HepG2 (cell line): ENCODE measurements around the gene MAMDC2.

Experiments
- BRCA1 ChIP-seq: sonication (generic); formaldehyde crosslinking; IDR thresholded peaks from 2 replicates; pipeline ENCODE4 v1.4.0; 2020; ENCODE audit warnings: missing genetic modification reagents
- ETV6 ChIP-seq: sonication (generic); formaldehyde crosslinking; conservative IDR thresholded peaks from 2 replicates; pipeline ENCODE4 v1.4.0; 2020; ENCODE audit warnings: missing genetic modification reagents
- MYC ChIP-seq: sonication (generic); formaldehyde crosslinking; IDR thresholded peaks from 2 replicates; pipeline ENCODE4 v1.9.0; 2021; ENCODE audit warnings: missing genetic modification reagents, borderline replicate concordance
- SOX5 ChIP-seq: IDR thresholded peaks from 2 replicates; pipeline ENCODE4 v1.6.1; 2016; ENCODE audit warnings: borderline replicate concordance
- SP1 ChIP-seq, 2 experiments: fragments of 450-650 bp in 1 of 2; sonication (generic) in 1 of 2; formaldehyde crosslinking in 1 of 2; IDR thresholded peaks; 2 replicates each; pipeline versions ENCODE4 v1.4.0 to v1.6.1; 2016 to 2020; ENCODE audit warnings: missing genetic modification reagents in 1 of 2
- ZFP37 ChIP-seq: sonication (generic); formaldehyde crosslinking; IDR thresholded peaks from 2 replicates; pipeline ENCODE4 v1.4.0; 2020; ENCODE audit warnings: missing genetic modification reagents, borderline replicate concordance
- ZNF337 ChIP-seq: sonication (generic); formaldehyde crosslinking; IDR thresholded peaks from 2 replicates; pipeline ENCODE4 v1.5.1; 2020; ENCODE audit warnings: missing genetic modification reagents, low read depth, mild to moderate bottlenecking, borderline replicate concordance
- TF ChIP-seq, protein P1 (sequence below): sonication (generic); formaldehyde crosslinking; IDR thresholded peaks from 2 replicates; pipeline ENCODE4 v1.5.0; 2020; ENCODE audit warnings: mild to moderate bottlenecking, missing genetic modification reagents, moderate library complexity
- TF ChIP-seq, protein P2 (sequence below): sonication (generic); formaldehyde crosslinking; IDR thresholded peaks from one replicate; pipeline ENCODE4 v1.5.1; 2020; ENCODE audit warnings: mild to moderate bottlenecking, missing genetic modification reagents; ENCODE audit errors: not compliant biosample characterization

DNA sequence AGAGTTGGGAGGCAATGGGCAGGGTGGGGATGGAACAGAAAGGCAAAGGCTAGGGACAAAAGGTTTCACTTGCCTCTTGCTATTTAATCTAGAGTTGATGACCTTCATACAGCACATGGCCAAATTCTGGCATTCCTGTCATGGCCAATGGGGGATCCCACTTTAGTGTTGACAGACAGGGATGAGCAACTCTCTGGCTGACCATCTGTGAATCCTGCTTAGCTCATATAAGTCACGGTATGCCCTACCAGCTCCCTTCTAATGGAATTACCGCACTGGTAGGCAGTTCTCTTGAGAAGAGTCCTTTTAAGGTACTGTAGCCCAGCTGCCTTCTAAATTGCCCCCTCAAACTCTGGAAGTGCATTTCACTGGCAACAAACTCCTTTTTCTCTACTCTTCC, 76.1 kb downstream of the MAMDC2 start:
- TF ChIP-seq, protein P1, sequence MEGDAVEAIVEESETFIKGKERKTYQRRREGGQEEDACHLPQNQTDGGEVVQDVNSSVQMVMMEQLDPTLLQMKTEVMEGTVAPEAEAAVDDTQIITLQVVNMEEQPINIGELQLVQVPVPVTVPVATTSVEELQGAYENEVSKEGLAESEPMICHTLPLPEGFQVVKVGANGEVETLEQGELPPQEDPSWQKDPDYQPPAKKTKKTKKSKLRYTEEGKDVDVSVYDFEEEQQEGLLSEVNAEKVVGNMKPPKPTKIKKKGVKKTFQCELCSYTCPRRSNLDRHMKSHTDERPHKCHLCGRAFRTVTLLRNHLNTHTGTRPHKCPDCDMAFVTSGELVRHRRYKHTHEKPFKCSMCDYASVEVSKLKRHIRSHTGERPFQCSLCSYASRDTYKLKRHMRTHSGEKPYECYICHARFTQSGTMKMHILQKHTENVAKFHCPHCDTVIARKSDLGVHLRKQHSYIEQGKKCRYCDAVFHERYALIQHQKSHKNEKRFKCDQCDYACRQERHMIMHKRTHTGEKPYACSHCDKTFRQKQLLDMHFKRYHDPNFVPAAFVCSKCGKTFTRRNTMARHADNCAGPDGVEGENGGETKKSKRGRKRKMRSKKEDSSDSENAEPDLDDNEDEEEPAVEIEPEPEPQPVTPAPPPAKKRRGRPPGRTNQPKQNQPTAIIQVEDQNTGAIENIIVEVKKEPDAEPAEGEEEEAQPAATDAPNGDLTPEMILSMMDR, result no peak
- TF ChIP-seq, protein P2, sequence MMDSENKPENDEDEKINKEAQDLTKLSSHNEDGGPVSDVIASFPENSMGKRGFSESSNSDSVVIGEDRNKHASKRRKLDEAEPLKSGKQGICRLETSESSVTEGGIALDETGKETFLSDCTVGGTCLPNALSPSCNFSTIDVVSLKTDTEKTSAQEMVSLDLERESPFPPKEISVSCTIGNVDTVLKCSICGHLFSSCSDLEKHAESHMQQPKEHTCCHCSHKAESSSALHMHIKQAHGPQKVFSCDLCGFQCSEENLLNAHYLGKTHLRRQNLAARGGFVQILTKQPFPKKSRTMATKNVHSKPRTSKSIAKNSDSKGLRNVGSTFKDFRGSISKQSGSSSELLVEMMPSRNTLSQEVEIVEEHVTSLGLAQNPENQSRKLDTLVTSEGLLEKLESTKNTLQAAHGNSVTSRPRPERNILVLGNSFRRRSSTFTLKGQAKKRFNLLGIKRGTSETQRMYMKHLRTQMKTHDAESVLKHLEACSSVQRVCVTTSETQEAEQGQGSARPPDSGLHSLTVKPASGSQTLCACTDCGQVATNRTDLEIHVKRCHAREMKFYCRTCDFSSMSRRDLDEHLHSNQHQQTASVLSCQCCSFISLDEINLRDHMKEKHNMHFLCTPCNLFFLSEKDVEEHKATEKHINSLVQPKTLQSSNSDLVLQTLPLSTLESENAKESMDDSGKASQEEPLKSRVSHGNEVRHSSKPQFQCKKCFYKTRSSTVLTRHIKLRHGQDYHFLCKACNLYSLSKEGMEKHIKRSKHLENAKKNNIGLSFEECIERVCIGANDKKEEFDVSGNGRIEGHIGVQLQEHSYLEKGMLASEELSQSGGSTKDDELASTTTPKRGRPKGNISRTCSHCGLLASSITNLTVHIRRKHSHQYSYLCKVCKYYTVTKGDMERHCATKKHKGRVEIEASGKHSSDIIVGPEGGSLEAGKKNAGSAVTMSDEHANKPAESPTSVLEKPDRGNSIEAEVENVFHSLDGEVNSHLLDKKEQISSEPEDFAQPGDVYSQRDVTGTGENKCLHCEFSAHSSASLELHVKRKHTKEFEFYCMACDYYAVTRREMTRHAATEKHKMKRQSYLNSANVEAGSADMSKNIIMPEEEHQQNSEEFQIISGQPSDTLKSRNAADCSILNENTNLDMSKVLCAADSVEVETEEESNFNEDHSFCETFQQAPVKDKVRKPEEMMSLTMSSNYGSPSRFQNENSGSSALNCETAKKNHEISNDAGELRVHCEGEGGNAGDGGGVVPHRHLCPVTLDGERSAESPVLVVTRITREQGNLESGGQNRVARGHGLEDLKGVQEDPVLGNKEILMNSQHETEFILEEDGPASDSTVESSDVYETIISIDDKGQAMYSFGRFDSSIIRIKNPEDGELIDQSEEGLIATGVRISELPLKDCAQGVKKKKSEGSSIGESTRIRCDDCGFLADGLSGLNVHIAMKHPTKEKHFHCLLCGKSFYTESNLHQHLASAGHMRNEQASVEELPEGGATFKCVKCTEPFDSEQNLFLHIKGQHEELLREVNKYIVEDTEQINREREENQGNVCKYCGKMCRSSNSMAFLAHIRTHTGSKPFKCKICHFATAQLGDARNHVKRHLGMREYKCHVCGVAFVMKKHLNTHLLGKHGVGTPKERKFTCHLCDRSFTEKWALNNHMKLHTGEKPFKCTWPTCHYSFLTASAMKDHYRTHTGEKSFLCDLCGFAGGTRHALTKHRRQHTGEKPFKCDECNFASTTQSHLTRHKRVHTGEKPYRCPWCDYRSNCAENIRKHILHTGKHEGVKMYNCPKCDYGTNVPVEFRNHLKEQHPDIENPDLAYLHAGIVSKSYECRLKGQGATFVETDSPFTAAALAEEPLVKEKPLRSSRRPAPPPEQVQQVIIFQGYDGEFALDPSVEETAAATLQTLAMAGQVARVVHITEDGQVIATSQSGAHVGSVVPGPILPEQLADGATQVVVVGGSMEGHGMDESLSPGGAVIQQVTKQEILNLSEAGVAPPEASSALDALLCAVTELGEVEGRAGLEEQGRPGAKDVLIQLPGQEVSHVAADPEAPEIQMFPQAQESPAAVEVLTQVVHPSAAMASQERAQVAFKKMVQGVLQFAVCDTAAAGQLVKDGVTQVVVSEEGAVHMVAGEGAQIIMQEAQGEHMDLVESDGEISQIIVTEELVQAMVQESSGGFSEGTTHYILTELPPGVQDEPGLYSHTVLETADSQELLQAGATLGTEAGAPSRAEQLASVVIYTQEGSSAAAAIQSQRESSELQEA (CRISPR knock-in tag), result no peak
- TF ChIP-seq SP1 (IDR thresholded peaks at IDR 0.05) (no peak), SP1 (CRISPR knock-in tag; IDR thresholded peaks at IDR 0.05) (no peak), BRCA1 (CRISPR knock-in tag) (no peak), SOX5 (CRISPR knock-in tag) (no peak), ETV6 (CRISPR knock-in tag) (no peak), ZFP37 (CRISPR knock-in tag) (no peak), MYC (CRISPR knock-in tag) (no peak), ZNF337 (no peak)
